NCI-H2107 treated with DMSO at 0.1 percent for 48 hours (cell line): Measurements from ENCODE around the gene DARS1.
"Not testable (repeated sequence)": the region's sequence is repeated elsewhere in the genome, so short reads cannot be mapped to it uniquely, and the experiment has no call there.

Source experiments
- DNase-seq: peaks from one replicate; lab custom pipeline; 2025; ENCODE audit not compliant: unreplicated experiment; lab: John Stamatoyannopoulos, UW

The DARS1 gene

DNA sequence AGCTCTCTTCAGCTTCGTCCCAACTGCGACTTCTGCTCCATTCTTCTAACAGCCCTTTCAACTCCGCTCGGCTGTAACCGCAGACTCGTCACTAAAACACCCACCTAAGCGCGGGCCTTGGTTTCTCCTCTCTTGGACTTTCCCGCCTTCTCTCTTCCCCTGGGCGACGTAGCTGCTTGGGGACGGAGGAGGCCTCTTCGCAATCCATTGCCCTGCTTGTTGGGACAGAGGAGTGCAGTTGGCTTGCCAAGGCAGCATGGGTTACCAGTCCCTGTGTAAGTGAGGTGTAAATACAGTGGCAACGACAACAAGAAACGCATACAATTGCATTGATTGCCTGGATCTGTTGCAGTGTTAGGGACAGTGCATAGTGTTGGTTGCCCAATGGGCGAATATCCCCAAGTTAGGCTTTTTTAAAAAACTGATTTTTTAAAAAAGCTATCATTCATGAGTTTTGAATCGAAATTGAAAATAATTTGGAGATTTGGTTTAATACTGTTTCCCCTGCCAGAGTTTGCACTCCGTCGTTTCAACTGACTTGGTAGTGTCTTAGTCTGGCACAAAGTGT is 484 bp upstream of the DARS1 start:
- DNase-seq, result no peak

DNA sequence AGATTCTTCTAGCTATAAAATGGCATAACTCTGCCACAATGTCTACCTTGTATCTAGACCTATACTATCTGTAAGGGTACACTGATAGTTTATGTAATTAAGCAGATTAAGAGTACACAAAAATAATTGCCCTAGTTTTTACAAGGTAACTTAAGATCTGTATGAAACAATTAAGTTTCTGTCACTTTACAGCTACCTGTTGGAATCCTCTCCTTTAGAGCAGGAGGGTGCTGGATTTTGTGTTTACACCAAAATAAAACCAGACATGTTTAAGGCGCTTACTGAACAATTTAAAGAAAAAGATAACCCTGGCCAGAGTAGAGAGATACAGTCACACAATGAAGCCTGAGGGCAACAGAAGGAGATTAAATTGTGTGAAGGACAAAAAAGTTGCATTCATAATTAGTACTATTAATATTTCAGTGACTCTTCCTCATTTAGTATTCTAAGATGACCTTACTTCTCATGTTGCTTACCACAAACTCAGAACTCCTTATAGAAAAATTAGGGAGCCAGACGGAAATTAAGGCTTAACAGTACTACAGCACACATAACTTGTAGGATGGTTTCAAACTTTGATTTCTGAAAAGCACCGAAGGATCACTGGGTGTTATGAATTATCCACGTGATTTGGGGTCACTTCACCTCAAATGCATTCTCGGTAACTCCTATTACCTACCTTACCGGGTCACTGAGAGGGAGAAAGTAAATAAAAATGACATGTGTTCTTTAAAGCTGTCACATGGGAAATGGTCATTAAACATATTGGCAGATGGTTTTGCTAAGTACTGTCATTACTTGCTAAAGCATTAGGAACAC is 1.0 kb downstream of the DARS1 start:
- DNase-seq, result no peak

DNA sequence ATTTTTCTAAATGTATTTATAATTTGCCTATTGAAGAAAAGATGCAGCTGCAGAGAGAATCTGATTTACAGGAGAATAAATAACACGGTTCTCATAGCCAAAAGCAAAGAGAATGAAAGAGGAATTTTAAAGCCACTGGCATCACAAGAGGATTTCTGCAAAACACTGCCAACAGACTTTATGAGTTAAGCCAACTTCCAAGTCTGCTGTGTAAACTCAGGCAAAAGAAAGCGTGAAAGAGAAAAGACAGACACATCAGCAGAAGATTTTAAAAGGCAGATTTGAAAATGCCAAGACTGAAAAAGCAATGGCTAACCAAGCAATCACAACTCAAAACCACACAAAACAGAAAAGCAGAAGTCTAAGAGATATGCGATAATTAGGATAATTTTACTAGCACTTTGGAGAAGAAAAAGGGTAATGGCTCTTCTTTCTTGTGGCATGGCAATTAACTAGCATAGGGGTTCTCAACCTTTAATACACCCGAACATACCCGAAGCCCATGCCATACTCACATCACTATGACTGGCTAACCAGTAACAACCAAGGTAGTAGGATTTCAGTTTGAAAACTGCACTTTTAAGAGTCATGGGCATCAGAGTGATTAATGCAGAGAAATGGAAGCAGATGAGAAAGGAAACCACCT is 4.9 kb downstream of the DARS1 start:
- no peak for DNase-seq

DNA sequence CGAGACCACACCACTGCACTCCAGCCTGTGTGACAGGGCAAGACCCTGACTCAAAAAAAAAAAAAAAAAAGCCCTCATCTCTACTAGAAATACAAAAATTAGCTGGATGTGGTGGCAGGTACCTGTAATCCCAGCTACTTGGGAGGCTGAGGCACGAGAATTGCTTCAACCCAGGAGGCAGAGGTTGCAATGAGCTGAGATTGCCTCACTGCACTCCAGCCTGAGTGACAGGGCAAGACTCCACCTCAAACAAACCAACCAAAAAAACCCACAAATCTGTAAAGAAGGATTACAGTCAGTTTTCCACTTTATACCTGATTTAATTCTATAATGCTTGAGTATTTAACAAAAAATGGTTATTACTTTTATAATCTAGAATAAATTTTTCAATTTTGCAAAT is 9.7 kb downstream of the DARS1 start:
- no peak for DNase-seq

DNA sequence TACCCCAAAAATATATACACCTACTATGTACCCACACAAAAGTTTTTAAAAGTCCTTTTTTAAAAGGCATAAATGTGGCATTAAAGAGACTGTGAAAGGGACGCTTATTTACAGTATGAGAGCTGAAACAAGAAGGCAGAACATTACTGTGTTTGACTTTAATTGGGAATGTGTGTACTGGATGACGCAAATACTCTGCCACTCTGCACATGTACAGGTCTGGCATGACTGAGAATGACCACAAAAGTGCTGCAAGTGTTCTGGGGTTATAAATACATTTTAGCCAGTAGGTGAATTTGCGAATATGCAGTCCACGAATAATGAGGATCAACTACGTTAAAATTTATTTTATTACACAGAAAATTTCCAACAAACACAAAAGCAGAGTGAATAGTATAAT is 11.4 kb downstream of the DARS1 start:
- no peak for DNase-seq

DNA sequence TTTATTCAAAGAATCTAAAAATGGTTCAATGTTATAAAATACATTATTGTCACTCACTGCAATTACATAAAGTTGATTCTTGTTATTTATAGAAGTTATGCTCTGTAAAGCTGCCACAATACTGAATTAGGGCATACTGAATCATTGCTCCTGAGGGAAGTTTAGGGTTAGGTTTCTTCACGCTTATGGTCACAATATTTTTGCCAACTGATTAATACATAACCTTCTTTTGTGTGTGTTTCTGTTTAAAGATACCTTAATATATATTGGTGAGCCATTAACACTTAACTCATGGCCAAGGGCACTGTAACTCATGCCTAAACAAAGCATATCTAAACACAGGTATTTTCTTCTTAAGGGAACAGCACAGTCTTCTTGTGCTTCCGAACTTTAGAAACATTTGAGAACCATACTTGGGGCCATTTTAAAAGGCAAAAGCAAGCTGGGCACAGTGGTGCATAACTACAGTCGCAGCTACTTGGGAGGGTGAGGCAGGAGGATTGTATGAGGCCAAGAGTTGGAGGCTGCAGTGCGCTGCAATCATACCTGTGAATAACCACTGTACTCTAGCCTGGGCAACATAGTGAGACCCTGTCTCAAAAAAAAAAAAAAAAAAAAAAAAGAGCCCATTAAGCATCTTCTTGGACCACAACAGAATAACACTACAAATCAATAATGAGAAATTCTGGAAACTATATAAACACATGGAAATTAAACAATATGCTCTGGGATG is 15.6 kb downstream of the DARS1 start:
- no peak for DNase-seq

DNA sequence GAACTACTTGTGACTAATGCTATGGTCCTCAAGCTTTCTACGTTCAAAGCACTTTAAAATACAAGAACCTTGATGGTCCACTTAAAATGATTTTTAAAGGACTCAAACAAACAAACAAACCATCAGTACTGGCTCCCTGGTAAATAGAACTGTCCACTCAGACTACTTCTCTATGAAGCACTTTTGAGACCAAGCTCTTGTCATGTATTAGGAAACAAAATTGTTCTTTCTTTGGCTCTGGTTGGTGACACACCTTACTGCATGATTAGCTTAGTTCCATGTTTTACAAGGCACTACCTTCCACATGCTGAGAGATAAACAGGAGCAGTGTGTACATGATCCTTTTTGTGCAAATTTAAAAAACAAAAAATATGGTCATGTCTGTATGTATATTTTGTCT is 19.7 kb downstream of the DARS1 start:
- no peak for DNase-seq

DNA sequence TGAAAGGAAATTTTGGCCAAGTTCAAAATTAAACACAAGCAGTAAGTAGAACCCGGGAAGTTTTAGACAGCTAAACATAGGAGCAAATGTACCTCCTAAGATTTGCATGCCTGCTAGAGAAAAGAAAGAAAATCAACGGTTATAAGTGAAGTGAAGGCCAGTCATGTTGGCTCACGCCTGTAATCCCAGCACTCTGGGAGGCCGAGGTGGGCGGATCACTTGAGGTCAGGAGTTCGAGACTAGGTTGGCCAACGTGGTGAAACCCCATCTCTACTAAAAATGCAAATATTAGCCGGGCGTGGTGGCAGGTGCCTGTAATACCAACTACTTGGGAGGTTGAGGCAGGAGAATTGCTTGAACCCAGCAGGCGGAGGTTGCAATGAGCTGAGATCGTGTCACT is 21.0 kb downstream of the DARS1 start:
- DNase-seq, result not testable (repeated sequence)

DNA sequence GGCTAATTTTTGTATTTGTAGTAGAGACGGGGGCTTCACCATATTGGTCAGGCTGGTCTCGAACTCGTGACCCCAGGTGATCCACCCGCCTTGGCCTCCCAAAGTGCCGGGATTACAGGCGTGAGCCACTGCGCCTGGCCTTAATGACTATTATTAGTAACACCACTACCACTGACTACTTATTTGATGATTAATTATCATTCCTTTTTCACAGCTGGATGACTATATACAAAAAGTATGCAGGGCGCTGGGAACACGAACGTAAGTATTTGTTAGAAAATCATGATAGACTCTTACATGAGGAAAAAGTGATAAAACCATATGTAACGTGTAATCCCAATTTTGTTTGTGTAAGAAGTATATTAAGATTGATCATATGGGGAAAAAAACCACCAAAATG is 21.6 kb downstream of the DARS1 start:
- DNase-seq, result no peak

DNA sequence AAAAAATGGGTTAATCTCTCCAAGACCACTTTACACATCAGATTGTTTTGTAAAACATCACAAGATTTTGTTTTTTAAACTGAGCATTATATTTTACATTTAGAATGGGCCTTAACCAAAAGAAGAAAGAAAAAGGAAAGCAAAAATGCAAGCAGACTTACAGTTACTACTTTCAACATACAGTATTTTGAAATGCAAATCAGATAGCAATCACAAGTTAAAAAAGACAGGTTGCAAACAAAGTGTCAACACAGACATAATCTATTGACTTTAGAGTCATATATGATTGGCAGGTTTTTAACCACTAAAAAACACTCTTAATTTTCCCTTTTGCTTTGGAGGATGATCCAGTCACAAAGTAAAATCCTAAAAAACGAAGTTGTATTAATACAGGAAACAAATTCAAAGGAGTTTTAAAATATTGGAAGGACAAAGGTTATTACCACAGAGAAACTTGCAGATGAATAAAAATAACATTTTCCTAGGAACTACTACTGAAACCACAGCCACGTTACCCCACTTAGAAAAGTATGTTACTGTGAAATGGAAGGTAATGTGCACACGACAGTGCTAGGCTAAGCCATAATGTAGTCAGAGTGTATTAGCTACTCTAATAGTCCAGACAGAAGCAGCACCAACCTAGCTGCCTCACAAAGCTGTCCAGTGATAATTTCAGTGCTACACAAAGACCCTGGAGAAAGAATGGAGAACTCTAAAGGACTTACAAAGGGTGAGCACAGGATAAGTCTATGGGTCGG is 22.9 kb downstream of the DARS1 start:
- no peak for DNase-seq

DNA sequence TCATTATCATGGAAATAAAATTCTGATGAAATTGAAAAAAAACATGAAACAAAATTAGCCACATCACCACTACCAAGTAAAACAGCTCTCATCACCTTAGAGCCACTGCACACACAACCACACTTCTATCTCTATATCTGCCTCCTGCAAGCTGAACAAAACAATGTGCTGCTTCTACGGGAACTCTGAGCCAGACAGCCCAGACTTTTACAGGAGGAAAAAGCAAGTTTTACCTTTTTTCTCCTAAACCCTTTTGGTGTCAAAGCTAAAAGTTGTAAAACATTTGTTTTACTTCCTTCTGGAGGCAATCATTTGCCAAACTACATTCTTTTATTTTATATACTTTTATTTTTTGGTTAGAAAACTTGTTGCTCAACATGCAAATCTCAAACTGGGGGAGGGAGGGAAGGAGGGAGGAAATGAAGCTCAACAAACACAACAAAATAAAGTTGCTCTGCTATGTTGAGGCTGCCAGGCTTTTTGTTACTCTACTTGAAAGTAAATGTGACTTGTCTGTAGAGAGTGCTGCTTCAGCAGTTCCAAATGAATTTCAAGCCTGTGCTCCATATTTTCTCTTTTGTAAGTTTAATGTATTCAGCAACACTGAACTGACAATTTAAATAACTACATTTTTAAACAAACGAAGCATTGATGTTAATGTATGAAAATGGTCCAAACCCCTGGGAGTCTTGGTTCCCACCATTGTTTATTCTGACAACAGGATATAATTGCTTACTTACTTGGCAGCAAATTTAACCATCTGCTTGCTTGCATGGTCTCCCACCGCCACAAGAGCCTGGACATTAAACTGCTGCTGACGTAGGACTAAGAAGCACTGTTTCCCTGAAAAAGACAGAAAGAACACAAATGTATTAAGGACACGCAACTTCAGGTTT is 24.5 kb downstream of the DARS1 start:
- peak; percentile 16 for DNase-seq

DNA sequence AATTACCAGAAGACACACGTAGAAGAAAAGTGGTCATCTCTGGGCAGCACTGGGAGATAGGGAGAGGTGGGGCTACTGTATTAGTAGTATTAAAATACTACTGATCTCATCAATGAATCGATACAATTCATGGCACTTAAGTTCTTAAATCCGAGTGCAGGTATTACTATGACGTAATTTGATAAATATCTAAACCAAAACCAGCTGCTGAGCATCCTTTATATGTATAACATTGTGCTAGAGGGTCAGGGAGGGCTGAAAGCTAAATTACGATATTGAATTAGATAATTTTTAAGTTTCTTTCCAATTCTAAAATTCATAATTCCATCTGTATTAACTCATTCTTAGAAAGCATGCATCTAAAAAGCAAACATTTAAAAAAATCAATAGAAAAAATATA is 25.3 kb downstream of the DARS1 start:
- DNase-seq, result no peak

DNA sequence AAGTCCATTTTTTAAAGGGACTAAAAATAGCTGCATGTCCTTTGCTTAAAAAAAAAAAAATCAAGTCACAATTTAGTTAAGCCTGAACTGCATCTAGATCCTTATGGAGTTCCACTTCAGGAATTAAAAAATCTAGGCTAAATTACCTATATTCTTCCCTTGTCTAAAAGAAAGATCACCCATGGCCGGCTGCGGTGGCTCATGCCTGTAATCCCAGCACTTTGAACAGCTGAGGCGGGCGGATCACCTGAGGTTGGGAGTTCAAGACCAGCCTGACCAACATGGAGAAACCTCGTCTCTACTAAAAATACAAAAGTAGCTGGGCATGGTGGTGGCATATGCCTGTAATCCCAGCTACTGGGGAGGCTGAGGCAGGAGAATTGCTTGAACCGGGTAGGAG is 26.5 kb downstream of the DARS1 start:
- DNase-seq, result not testable (repeated sequence)

DNA sequence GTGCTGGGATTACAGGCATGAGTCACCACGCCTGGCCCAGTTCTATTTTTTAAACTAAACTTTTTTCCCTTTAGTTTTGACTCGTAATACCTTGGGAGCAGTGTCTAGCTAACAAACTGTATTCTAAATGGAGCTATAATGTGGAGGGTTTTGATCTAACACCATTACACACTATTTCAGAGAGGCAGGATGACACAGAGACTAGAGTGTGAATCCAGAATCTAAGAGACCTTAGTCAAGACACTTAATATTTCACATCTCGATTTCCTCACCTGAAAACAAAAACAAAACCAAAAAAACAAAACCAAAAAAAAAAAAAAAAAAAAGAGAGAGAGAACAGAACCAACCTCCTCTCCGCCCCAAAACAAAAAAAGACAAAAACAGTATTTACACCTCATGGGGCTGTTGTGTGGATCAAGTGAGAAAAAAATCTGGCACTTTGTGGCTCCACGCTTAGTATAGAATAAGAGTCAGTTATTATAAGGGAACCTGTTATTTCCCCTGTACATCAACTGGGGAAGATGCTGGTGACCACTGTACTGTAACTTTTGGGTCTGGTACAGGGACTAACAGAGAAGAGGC is 31.3 kb downstream of the DARS1 start:
- no peak for DNase-seq

DNA sequence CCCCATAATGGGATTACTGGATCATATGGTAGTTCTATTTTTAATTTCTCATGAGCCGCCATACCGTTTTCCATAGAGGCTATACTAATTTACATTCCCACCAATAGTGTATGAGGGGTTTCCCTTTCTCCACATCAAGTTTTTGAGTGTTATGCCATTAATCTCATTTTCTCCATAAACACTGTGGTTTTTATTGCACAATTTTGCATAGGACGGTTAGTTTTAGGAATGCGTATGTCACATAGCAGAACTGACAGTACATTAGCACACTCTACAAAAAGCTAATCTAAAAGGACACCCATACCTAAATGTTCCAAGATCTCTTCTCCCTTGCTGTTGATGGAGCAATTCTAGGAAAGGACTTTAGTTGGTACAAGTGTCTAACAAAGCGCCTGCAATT is 32.5 kb downstream of the DARS1 start:
- no peak for DNase-seq

DNA sequence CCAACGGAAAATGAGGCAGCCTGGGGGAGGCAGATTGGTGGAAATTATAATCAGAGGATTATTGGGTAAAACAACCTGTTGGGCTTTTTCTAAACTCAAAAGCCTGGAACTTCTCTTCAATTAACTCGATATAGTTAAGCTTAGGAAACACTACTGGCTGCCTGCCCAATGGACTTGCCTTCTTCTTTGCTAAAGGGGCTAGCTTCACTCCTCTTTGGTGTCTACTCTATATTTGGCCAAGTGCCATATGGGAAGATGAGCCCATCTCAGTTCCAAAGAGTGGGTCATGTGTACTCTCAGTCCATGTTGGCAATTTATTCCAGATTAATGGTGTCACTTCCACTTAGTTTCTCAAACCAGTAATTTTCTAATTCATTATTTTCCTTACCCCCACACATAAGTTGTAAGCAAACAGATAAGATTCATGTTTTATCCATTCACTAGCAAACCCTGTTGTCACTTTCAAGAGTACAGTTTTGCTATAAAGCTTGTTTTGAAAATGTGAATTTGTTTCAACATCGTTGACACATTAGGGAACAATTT is 34.3 kb downstream of the DARS1 start:
- no peak for DNase-seq

DNA sequence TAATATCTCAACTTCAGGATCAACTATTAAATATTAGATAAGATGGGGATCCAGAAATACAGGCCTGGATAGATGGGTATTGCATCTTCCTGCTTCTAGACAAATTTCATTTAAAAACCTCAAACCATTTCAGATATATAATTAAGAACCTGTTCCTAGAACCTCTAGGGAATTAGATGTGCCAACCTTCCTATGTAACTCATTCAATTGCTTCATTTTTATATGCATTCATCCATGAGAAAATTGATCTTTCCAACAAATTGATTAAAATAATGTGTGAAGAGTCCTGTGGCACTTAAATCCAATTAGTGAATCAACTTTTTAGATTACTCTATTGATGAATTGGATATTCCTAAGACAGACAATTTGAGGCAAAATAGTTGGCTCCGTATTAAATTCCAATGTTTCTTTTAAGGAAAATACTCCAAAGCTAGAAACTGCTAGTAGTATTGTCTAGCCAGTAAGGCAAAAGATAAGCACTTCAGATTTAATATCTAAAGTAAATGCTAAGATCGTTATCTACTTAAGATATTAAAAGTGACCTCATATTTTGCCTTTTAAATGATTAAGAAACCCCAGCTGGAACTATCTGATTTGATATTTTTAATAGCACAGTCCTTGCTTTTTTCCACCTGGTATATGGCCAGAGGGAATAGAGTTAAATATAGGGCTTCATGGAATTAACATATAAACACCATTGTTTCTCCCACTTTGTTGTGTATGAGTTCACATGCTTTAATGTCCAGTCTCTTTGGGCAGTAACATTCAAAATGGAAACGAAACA is 35.8 kb downstream of the DARS1 start:
- no peak for DNase-seq

DNA sequence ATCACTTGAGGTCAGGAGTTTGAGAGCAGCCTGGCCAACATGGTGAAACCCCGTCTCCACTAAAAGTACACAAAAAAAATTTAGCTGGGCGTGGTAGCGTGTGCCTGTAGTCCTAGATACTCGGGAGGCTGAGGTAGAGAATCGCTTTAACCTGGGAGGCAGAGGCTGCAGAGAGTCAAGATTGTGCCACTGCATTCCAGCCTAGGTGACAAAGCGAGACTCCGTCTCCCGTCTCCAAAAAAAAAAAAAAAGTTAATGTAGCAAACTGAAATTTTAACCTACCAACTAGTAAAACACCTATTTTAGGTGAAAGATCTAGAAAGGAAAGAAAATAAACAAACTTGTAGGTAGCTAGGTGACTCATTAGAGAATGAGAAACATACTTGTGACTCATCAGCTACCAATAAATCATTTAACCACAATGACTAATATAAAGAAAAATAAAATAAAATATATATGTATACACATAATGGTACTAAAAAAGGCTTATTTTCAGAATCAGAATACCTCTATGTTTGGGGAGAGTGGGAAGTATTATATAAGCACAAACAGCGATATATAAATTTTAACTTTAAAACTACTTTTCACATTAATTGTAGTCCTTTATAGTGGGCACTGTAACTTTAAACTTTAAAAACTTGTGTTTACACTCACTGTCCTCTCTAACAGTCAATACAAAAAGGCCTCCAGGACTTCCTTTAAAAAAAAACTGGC is 36.6 kb downstream of the DARS1 start:
- no peak for DNase-seq
